Lower leg skin (tissue), 4 donors: ENCODE results near the gene TXNL4A. TPM values are rescaled to one million over a fixed set of nuclear protein-coding genes. Genes with fewer than 3 reads are reported as not detected.

Experiments
- DNase-seq, 2 donors: peaks; one replicate each; pipeline ENCODE4 v3.0.0-alpha.2; 2019; ENCODE audit warnings: low spot score in 2 of 2
- H3K4me3 ChIP-seq: fragments of 200-600 bp; sonication (generic); 2 replicates; pipeline ENCODE4 v1.5.1; 2017; ENCODE audit warnings: mild to moderate bottlenecking, low read depth; ENCODE audit not compliant: poor library complexity, severe bottlenecking
- CTCF ChIP-seq, 3 donors: fragments of 450-650 bp; IDR thresholded peaks; one replicate each; pipeline ENCODE4 v1.5.1; 2016; ENCODE audit warnings: antibody characterized with exemption in 3 of 3, mild to moderate bottlenecking in 3 of 3, moderate library complexity in 2 of 3
- POLR2A ChIP-seq, 2 donors: fragments of 450-650 bp; IDR thresholded peaks; one replicate each; pipeline ENCODE4 v1.6.1; 2016 to 2017; ENCODE audit warnings: antibody characterized with exemption in 2 of 2, mild to moderate bottlenecking in 1 of 2, moderate library complexity in 1 of 2
- WGBS, 2 donors: methylation state at CpG; one replicate each; pipeline ENCODE4 v1.1.5; 2018; 5-methylcytosine and 5-hydroxymethylcytosine counted together
- intact Hi-C: fragments of 100-400 bp; cut with DNase I; formaldehyde crosslinking; loops from one replicate; pipeline ENCODE4 v1.15.0; 2023; ENCODE audit warnings: low total_unique reads
- total RNA-seq, 4 donors: library from RNA; depleted of rRNA; stranded (reverse); fragments of >200 nt; gene quantifications; one replicate each; pipeline ENCODE4 v1.1.0, GENCODE V29; 2016

The TXNL4A gene
- total RNA-seq, 4 donors from 2014 or later, result 12.6 to 49.9 (median 24.0) TPM

GRCh38 chr18:79933765-79934164 lies 54.6 kb downstream of the TXNL4A start:
- TF ChIP-seq CTCF (IDR thresholded peaks at IDR 0.05) (no peak), POLR2A (IDR thresholded peaks at IDR 0.05) (no peak)

GRCh38 chr18:79932907-79933306 lies 55.5 kb downstream of the TXNL4A start:
- WGBS, 2 donors, result 91 to 96% methylated on average over 3 of the region's 3 CpGs
- no peak for DNase-seq
- TF ChIP-seq POLR2A (IDR thresholded peaks at IDR 0.05) (no peak), CTCF (IDR thresholded peaks at IDR 0.05) (no peak)
- H3K4me3 ChIP-seq, result no peak overlapping the region
- intact Hi-C loops, result loop anchor here (10.0 kb wide), 1 partner anchor 138 kb away; the partner anchor contains the start of gene KCNG2

More at GRCh38 chr18:79933765-79934164, 54.6 kb downstream of the TXNL4A start:
- intact Hi-C loops, result loop anchor here (10.0 kb wide), 1 partner anchor 139 kb away; the partner anchor contains the start of gene KCNG2
- H3K4me3 ChIP-seq, result no peak overlapping the region
- 78 to 87% methylated on average over 10 of the region's 10 CpGs for WGBS, 2 donors
- peak in 1 of 2 donors; percentile 66 for DNase-seq

- TF ChIP-seq CTCF (IDR thresholded peaks at IDR 0.05) (no peak), POLR2A (IDR thresholded peaks at IDR 0.05) (no peak)
- intact Hi-C loops, result loop anchor here (10.0 kb wide), 1 partner anchor 137 kb away; the partner anchor contains the start of gene KCNG2
- H3K4me3 ChIP-seq, result no peak overlapping the region
- no peak for DNase-seq
- WGBS, 2 donors, result 95 to 96% methylated on average over 2 of the region's 2 CpGs
These were observed 56.9 kb downstream of the TXNL4A start for GRCh38 chr18:79931475-79931874.

GRCh38 chr18:79930020-79930642 lies 58.2 kb downstream of the TXNL4A start:
- no peak overlapping the region for H3K4me3 ChIP-seq
- no peak for TF ChIP-seq CTCF (IDR thresholded peaks at IDR 0.05)
- TF ChIP-seq POLR2A (IDR thresholded peaks at IDR 0.05), result no peak
- 95 to 97% methylated on average over 2 of the region's 2 CpGs for WGBS, 2 donors
- DNase-seq, result no peak
- intact Hi-C loops, result loop anchor here (10.0 kb wide), 1 partner anchor 135 kb away; the partner anchor contains the start of gene KCNG2

GRCh38 chr18:79928563-79928960 lies 59.8 kb downstream of the TXNL4A start:
- WGBS, 2 donors, result 91 to 96% methylated on average over 9 of the region's 9 CpGs
- TF ChIP-seq CTCF (IDR thresholded peaks at IDR 0.05) (no peak), POLR2A (IDR thresholded peaks at IDR 0.05) (no peak)
- no peak overlapping the region for H3K4me3 ChIP-seq
- intact Hi-C loops, result no loop called here
- DNase-seq, result peak; percentile 3 to 45
